Neural crest cell (in vitro differentiated cells): ENCODE measurements around the gene MAP3K10. TPM values are rescaled to one million over a fixed set of nuclear protein-coding genes. Genes with fewer than 3 reads are reported as not detected.
"Not testable (repeated sequence)": the region's sequence is repeated elsewhere in the genome, so short reads cannot be mapped to it uniquely, and the experiment has no call there.

Source experiments
- DNase-seq: peaks from one replicate; pipeline ENCODE4 v3.0.0; 2021; ENCODE audit warnings: low read depth, mixed read lengths, low spot score
- H3K27ac Mint-ChIP-seq: one replicate; pipeline ENCODE4 v1.8.0; 2021; ENCODE audit warnings: mild to moderate bottlenecking, mixed read lengths; ENCODE audit not compliant: unreplicated experiment
- H3K27me3 Mint-ChIP-seq: 2 replicates; pipeline ENCODE4 v1.8.0; 2021; ENCODE audit warnings: low read depth, mild to moderate bottlenecking, mixed read lengths
- H3K36me3 Mint-ChIP-seq: 2 replicates; pipeline ENCODE4 v1.8.0; 2021; ENCODE audit warnings: low read depth, mild to moderate bottlenecking, mixed read lengths
- H3K4me1 Mint-ChIP-seq: 2 replicates; pipeline ENCODE4 v1.8.0; 2021; ENCODE audit warnings: mixed read lengths
- H3K4me3 Mint-ChIP-seq: one replicate; pipeline ENCODE4 v1.8.0; 2021; ENCODE audit warnings: mild to moderate bottlenecking, mixed read lengths
- H3K9me3 Mint-ChIP-seq: 2 replicates; pipeline ENCODE4 v1.8.0; 2021; ENCODE audit warnings: mixed read lengths
- CTCF ChIP-seq: fragments of 200-600 bp; sonication (generic); conservative IDR thresholded peaks from 2 replicates; pipeline ENCODE4 v1.5.0; 2021; ENCODE audit warnings: antibody characterized with exemption, mild to moderate bottlenecking
- long read RNA-seq: library from polyadenylated mRNA; unstranded; transcript quantifications from one replicate; pipeline ENCODE4 v2.0.0, GENCODE V29; 2020
- total RNA-seq: library from RNA; stranded (reverse); gene quantifications from 2 replicates; pipeline ENCODE4 v1.2.1, GENCODE V29; 2021

Gene MAP3K10
- 30.3 and 34.2 TPM in 2 replicates for total RNA-seq
- long read RNA-seq, result 0 reads

- Mint-ChIP-seq H3K9me3 (no peaks in the 10 kb centered on the region), H3K4me1 (peaks cover 11% of the 10 kb centered on the region), H3K36me3 (no peaks in the 10 kb centered on the region), H3K27me3 (peaks cover 22% of the 10 kb centered on the region), H3K4me3 (peak within 1 kb of the TSS; percentile 92), H3K27ac (peak within 1 kb of the TSS; percentile 89)
- peak; percentile 62 for DNase-seq
- no peak for TF ChIP-seq CTCF
Observed at GRCh38 chr19:40190891-40191835, at the start of gene MAP3K10. MAP3K10 (plus strand) TSS chr19:40191426; CDS start chr19:40192032, 606 bp downstream.

GRCh38 chr19:40141551-40141950 is 49.7 kb upstream of the MAP3K10 start:
- Mint-ChIP-seq H3K4me1 (no peaks in the 10 kb centered on the region), H3K27ac (no peak overlapping the region), H3K27me3 (peaks cover 53% of the 10 kb centered on the region), H3K4me3 (no peak overlapping the region), H3K36me3 (no peaks in the 10 kb centered on the region), H3K9me3 (no peaks in the 10 kb centered on the region)
- no peak for TF ChIP-seq CTCF
- no peak for DNase-seq

GRCh38 chr19:40143612-40144011 is 47.6 kb upstream of the MAP3K10 start:
- no peaks in the 10 kb centered on the region for H3K4me1 Mint-ChIP-seq

GRCh38 chr19:40144151-40144550 is 47.1 kb upstream of the MAP3K10 start:
- no peaks in the 10 kb centered on the region for H3K36me3 Mint-ChIP-seq
- no peak for TF ChIP-seq CTCF
- no peaks in the 10 kb centered on the region for H3K4me1 Mint-ChIP-seq
- peaks cover 41% of the 10 kb centered on the region for H3K27me3 Mint-ChIP-seq
- DNase-seq, result no peak
- H3K4me3 Mint-ChIP-seq, result no peak overlapping the region
- no peaks in the 10 kb centered on the region for H3K9me3 Mint-ChIP-seq
- no peak overlapping the region for H3K27ac Mint-ChIP-seq

More at GRCh38 chr19:40143612-40144011, 47.6 kb upstream of the MAP3K10 start:
- Mint-ChIP-seq H3K36me3 (no peaks in the 10 kb centered on the region), H3K9me3 (no peaks in the 10 kb centered on the region), H3K27ac (no peak overlapping the region), H3K27me3 (peaks cover 42% of the 10 kb centered on the region), H3K4me3 (no peak overlapping the region)
- DNase-seq, result no peak
- no peak for TF ChIP-seq CTCF

GRCh38 chr19:40144947-40145748 is 46.1 kb upstream of the MAP3K10 start:
- H3K27ac Mint-ChIP-seq, result no peak overlapping the region
- no peak for DNase-seq
- H3K9me3 Mint-ChIP-seq, result no peaks in the 10 kb centered on the region
- no peak overlapping the region for H3K4me3 Mint-ChIP-seq
- no peaks in the 10 kb centered on the region for H3K4me1 Mint-ChIP-seq
- no peaks in the 10 kb centered on the region for H3K36me3 Mint-ChIP-seq
- no peak for TF ChIP-seq CTCF
- H3K27me3 Mint-ChIP-seq, result peaks cover 34% of the 10 kb centered on the region

- not testable (repeated sequence) for H3K36me3 Mint-ChIP-seq, H3K4me3 Mint-ChIP-seq, H3K4me1 Mint-ChIP-seq
Observed at GRCh38 chr19:40145749-40146029, 45.5 kb upstream of the MAP3K10 start.

More at GRCh38 chr19:40145749-40146029, 45.5 kb upstream of the MAP3K10 start:
- DNase-seq, H3K9me3 Mint-ChIP-seq, H3K27ac Mint-ChIP-seq: not testable (repeated sequence)
- peaks cover 35% of the 10 kb centered on the region for H3K27me3 Mint-ChIP-seq
